Ramos (cell line): ENCODE measurements around the gene TIMM23.
"Not testable (repeated sequence)": the region's sequence is repeated elsewhere in the genome, so short reads cannot be mapped to it uniquely, and the experiment has no call there.

ENCODE experiments used
- in situ Hi-C: fragments of 300-500 bp; cut with MboI; formaldehyde crosslinking; loops from one replicate; pipeline ENCODE4 v1.14.3; 2022; ENCODE audit warnings: low sequenced_read_pairs; ENCODE audit not compliant: unreplicated experiment

TIMM23 gene

GRCh38 chr10:45972106-45972812, at the start of gene TIMM23:
TIMM23 (plus strand) TSS chr10:45972489; CDS start chr10:45972625, 136 bp downstream.
- in situ Hi-C loops, result not testable (repeated sequence)

- in situ Hi-C loops, result not testable (repeated sequence)
Observed at GRCh38 chr10:45926790-45927189, 45.5 kb upstream of the TIMM23 start.

GRCh38 chr10:45931305-45931704, 41.0 kb upstream of the TIMM23 start:
- in situ Hi-C loops, result not testable (repeated sequence)

- in situ Hi-C loops, result not testable (repeated sequence)
Observed at GRCh38 chr10:45934788-45935187, 37.5 kb upstream of the TIMM23 start.

- in situ Hi-C loops, result not testable (repeated sequence)
Observed at GRCh38 chr10:45939176-45939697, 33.1 kb upstream of the TIMM23 start.

GRCh38 chr10:45941196-45941595, 31.1 kb upstream of the TIMM23 start:
- in situ Hi-C loops, result not testable (repeated sequence)

GRCh38 chr10:45945476-45945875, 26.8 kb upstream of the TIMM23 start:
- in situ Hi-C loops, result not testable (repeated sequence)

- in situ Hi-C loops, result not testable (repeated sequence)
Observed at GRCh38 chr10:45947363-45947762, 24.9 kb upstream of the TIMM23 start.

- in situ Hi-C loops, result not testable (repeated sequence)
Observed at GRCh38 chr10:45948801-45949200, 23.5 kb upstream of the TIMM23 start.

GRCh38 chr10:45954367-45954766, 17.9 kb upstream of the TIMM23 start:
- in situ Hi-C loops, result not testable (repeated sequence)

- in situ Hi-C loops, result not testable (repeated sequence)
Observed at GRCh38 chr10:45956634-45957033, 15.7 kb upstream of the TIMM23 start.

GRCh38 chr10:45957928-45958327, 14.4 kb upstream of the TIMM23 start:
- in situ Hi-C loops, result not testable (repeated sequence)

- in situ Hi-C loops, result not testable (repeated sequence)
Observed at GRCh38 chr10:45962686-45963452, 9.4 kb upstream of the TIMM23 start.

- in situ Hi-C loops, result not testable (repeated sequence)
Observed at GRCh38 chr10:45971019-45971418, 1.3 kb upstream of the TIMM23 start.

- in situ Hi-C loops, result not testable (repeated sequence)
Observed at GRCh38 chr10:45971742-45972105, 565 bp upstream of the TIMM23 start.

GRCh38 chr10:45972813-45973169, 502 bp downstream of the TIMM23 start:
- in situ Hi-C loops, result not testable (repeated sequence)

- in situ Hi-C loops, result not testable (repeated sequence)
Observed at GRCh38 chr10:45974041-45974440, 1.8 kb downstream of the TIMM23 start.

GRCh38 chr10:45978554-45978953, 6.3 kb downstream of the TIMM23 start:
- in situ Hi-C loops, result not testable (repeated sequence)

- in situ Hi-C loops, result not testable (repeated sequence)
Observed at GRCh38 chr10:45981367-45981766, 9.1 kb downstream of the TIMM23 start.

GRCh38 chr10:45983538-45984186, 11.4 kb downstream of the TIMM23 start:
- in situ Hi-C loops, result not testable (repeated sequence)

GRCh38 chr10:45984473-45984872, 12.2 kb downstream of the TIMM23 start:
- in situ Hi-C loops, result not testable (repeated sequence)
